Stomach (tissue), 4 donors: ENCODE results near the gene CYB5B.

Experiments
- EP300 ChIP-seq: sonication (generic); formaldehyde crosslinking; IDR thresholded peaks from one replicate; pipeline ENCODE4 v1.6.1; 2017; ENCODE audit warnings: antibody characterized with exemption
- POLR2A ChIP-seq, 4 donors: fragments of 450-650 bp; IDR thresholded peaks; one replicate each; pipeline ENCODE4 v1.6.1; 2016; ENCODE audit warnings: antibody characterized with exemption in 4 of 4, control low read depth in 2 of 4, mild to moderate bottlenecking in 1 of 4, moderate library complexity in 1 of 4
- POLR2AphosphoS5 ChIP-seq, 3 donors: sonication (generic); formaldehyde crosslinking; IDR thresholded peaks; one replicate each; pipeline ENCODE4 v1.6.1; 2016; ENCODE audit warnings: antibody characterized with exemption in 3 of 3
- TF ChIP-seq, protein P1 (sequence below), 7 experiments: fragments of 450-650 bp in 4 of 7; fragments of 200-600 bp in 3 of 7; sonication (generic) in 3 of 7; IDR thresholded peaks; one replicate each; pipeline ENCODE4 v1.5.1; 2016 to 2019; ENCODE audit warnings: antibody characterized with exemption in 7 of 7, control low read depth in 2 of 7, mild to moderate bottlenecking in 1 of 7

DNA sequence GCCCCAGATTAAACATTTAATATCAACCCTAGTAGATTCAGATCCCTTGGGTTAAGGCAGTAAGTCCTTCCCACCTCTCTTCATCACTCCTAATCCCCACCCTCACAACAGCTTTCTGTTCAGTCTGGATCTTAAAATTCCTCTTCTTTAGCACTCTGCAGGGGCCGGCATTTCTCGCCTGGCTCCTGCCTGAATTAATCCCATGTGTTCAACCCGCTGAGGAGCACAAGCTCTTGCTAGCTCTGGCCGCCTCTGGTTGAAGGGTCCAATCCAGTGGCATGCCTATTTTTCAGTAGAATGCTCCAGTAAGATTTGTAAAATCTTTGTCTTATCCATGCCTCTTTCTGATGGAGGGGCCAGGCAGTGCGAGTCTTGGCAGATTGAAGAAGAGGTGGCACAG is 59.2 kb downstream of the CYB5B start:
- TF ChIP-seq POLR2AphosphoS5 (IDR thresholded peaks at IDR 0.05) (no peak), POLR2A (IDR thresholded peaks at IDR 0.05) (no peak), EP300 (no peak)
- TF ChIP-seq, protein P1, sequence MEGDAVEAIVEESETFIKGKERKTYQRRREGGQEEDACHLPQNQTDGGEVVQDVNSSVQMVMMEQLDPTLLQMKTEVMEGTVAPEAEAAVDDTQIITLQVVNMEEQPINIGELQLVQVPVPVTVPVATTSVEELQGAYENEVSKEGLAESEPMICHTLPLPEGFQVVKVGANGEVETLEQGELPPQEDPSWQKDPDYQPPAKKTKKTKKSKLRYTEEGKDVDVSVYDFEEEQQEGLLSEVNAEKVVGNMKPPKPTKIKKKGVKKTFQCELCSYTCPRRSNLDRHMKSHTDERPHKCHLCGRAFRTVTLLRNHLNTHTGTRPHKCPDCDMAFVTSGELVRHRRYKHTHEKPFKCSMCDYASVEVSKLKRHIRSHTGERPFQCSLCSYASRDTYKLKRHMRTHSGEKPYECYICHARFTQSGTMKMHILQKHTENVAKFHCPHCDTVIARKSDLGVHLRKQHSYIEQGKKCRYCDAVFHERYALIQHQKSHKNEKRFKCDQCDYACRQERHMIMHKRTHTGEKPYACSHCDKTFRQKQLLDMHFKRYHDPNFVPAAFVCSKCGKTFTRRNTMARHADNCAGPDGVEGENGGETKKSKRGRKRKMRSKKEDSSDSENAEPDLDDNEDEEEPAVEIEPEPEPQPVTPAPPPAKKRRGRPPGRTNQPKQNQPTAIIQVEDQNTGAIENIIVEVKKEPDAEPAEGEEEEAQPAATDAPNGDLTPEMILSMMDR (IDR thresholded peaks at IDR 0.05), result no peak
